Activated B cell treated with CpG ODN at 0.5 μM for 24 hours (primary cell): ENCODE measurements around the gene KMO. TPM values are rescaled to one million over a fixed set of nuclear protein-coding genes. Genes with fewer than 3 reads are reported as not detected.
A peak's percentile ranks its signal among the peaks of the same experiment; 100 is the strongest.

Source experiments
- ATAC-seq: fragments of 200-7000 bp; cut with Tn5 transposase; one replicate; pipeline ENCODE4 v1.10.0; 2021; ENCODE audit warnings: low read depth, mild to moderate bottlenecking, moderate library complexity
- CTCF ChIA-PET: fragments of 350-600 bp; sonication (Branson Sonifier 250); formaldehyde crosslinking; loops from one replicate; lab custom pipeline; 2021; ENCODE audit warnings: antibody characterized with exemption; lab: Charles Lee
- POLR2A ChIA-PET: fragments of 350-600 bp; sonication (Branson Sonifier 250); formaldehyde crosslinking; loops from one replicate; lab custom pipeline; 2021; ENCODE audit warnings: antibody characterized with exemption; lab: Charles Lee
- DNase-seq: peaks from one replicate; pipeline ENCODE4 v3.0.0; 2022
- H3K27ac Mint-ChIP-seq: one replicate; pipeline ENCODE4 v1.8.0; 2020; ENCODE audit warnings: mixed read lengths
- H3K27me3 Mint-ChIP-seq: one replicate; pipeline ENCODE4 v1.8.0; 2021; ENCODE audit warnings: mixed read lengths
- H3K36me3 Mint-ChIP-seq: one replicate; pipeline ENCODE4 v1.8.0; 2021; ENCODE audit warnings: low read depth, mixed read lengths
- H3K4me1 Mint-ChIP-seq: one replicate; pipeline ENCODE4 v1.8.0; 2021; ENCODE audit warnings: mixed read lengths
- H3K4me3 Mint-ChIP-seq: one replicate; pipeline ENCODE4 v1.8.0; 2020; ENCODE audit warnings: mild to moderate bottlenecking, mixed read lengths
- H3K9me3 Mint-ChIP-seq: one replicate; pipeline ENCODE4 v1.8.0; 2020; ENCODE audit warnings: mixed read lengths
- intact Hi-C: fragments of 100-400 bp; cut with micrococcal nuclease; formaldehyde crosslinking; loops from one replicate; pipeline ENCODE4 v1.15.1; 2024
- total RNA-seq: library from RNA; stranded (reverse); gene quantifications from 2 replicates; pipeline ENCODE4 v1.2.3, GENCODE V29; 2022
- TF ChIP-seq, protein P1 (sequence below): fragments of 200-600 bp; IDR thresholded peaks from one replicate; pipeline ENCODE4 v1.8.0; 2022; ENCODE audit warnings: antibody characterized with exemption, mild to moderate bottlenecking

KMO gene
- total RNA-seq, 1 donor from 2014 or later = 53.6 TPM

DNA sequence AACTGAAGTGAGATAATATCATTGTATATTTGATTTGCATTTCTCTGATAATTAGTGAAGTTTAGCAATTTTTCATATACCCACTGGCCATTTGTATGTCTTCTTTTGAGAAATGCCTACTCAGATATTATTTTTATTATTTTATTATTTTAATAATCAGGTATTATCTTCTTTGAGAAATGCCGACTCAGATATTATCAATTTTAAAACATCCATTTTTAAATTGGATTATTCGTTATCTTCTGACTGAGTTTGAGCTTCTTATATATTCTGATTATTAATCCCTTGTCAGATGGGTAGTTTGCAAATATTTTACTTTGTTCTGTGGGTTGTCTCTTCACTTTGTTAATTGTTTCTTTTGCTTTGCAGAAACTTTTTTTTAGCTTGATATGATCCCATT is 37.7 kb downstream of the KMO start:
- intact Hi-C loops = loop anchor here (5.0 kb wide), 1 partner anchor 38 kb away; the partner anchor contains the start of gene KMO
- Mint-ChIP-seq H3K27me3 (no peaks in the 10 kb centered on the region), H3K27ac (peak overlapping the region; percentile 47), H3K36me3 (peaks cover 86% of the 10 kb centered on the region), H3K4me3 (no peak overlapping the region), H3K4me1 (peaks cover 25% of the 10 kb centered on the region), H3K9me3 (peaks cover 3% of the 10 kb centered on the region)
- DNase-seq = no peak
- CTCF ChIA-PET = no interaction called here
- POLR2A ChIA-PET = no interaction called here
- no peak for ATAC-seq
- TF ChIP-seq, protein P1, sequence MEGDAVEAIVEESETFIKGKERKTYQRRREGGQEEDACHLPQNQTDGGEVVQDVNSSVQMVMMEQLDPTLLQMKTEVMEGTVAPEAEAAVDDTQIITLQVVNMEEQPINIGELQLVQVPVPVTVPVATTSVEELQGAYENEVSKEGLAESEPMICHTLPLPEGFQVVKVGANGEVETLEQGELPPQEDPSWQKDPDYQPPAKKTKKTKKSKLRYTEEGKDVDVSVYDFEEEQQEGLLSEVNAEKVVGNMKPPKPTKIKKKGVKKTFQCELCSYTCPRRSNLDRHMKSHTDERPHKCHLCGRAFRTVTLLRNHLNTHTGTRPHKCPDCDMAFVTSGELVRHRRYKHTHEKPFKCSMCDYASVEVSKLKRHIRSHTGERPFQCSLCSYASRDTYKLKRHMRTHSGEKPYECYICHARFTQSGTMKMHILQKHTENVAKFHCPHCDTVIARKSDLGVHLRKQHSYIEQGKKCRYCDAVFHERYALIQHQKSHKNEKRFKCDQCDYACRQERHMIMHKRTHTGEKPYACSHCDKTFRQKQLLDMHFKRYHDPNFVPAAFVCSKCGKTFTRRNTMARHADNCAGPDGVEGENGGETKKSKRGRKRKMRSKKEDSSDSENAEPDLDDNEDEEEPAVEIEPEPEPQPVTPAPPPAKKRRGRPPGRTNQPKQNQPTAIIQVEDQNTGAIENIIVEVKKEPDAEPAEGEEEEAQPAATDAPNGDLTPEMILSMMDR = no peak

DNA sequence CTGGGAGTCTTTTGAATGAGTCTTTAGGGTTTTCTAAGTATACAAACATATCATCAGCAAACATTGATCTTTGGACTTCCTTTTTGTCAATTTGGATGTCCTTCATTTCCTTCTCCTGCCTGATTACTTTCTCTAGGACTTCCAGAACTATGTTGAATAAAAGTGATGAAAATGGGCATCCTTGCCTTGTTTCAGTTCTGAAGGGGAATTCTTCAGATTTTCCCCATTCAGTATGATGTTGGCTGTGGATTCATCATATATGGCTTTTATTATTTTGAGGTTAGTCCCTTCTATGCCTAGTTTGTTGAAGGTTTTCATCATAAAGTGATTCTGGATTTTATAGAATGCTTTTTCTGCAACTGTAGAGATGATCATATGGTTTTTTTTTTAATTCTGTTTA is 42.0 kb downstream of the KMO start:
- peaks cover 95% of the 10 kb centered on the region for H3K36me3 Mint-ChIP-seq
- POLR2A ChIA-PET = no interaction called here
- peaks cover 34% of the 10 kb centered on the region for H3K4me1 Mint-ChIP-seq
- H3K27me3 Mint-ChIP-seq = no peaks in the 10 kb centered on the region
- H3K9me3 Mint-ChIP-seq = peaks cover 18% of the 10 kb centered on the region
- H3K27ac Mint-ChIP-seq = peak overlapping the region; percentile 68
- no peak for ATAC-seq
- no peak for DNase-seq
- TF ChIP-seq, protein P1 = no peak
- CTCF ChIA-PET = interaction anchor here (0.7 kb wide), 1 partner anchor 32 kb away, joined by 3 read pairs; no protein-coding TSS in a partner anchor
- intact Hi-C loops = no loop called here
- H3K4me3 Mint-ChIP-seq = no peak overlapping the region

DNA sequence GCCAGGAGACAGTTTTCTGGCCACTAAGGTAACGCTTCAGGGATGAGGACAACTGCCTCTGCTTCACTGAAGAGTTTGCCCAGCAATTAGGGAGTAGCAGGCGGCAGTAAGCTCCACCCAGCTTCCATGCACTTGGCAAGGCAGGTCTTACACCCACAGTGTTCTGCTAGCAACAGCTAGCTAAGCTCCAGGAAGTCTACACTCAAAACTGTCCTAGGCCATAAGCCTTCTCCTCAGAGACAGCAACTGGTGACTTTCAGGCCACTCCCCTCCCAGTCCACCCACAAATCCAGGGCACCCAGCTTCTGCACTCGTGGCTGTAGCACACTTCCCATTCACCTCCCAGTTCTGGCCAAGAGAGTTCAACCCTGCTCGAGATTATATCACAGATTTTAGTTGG is 47.3 kb downstream of the KMO start:
- no peaks in the 10 kb centered on the region for H3K27me3 Mint-ChIP-seq
- POLR2A ChIA-PET = no interaction called here
- H3K4me3 Mint-ChIP-seq = no peak overlapping the region
- TF ChIP-seq, protein P1 = no peak
- ATAC-seq = no peak
- CTCF ChIA-PET = interaction anchor here (2.0 kb wide), 1 partner anchor 32 kb away, joined by 6 read pairs; no protein-coding TSS in a partner anchor
- intact Hi-C loops = no loop called here
- H3K9me3 Mint-ChIP-seq = peaks cover 15% of the 10 kb centered on the region
- DNase-seq = no peak
- H3K4me1 Mint-ChIP-seq = peaks cover 19% of the 10 kb centered on the region
- peak overlapping the region; percentile 37 for H3K27ac Mint-ChIP-seq
- peaks cover 93% of the 10 kb centered on the region for H3K36me3 Mint-ChIP-seq

- DNase-seq = no peak
- Mint-ChIP-seq H3K36me3 (peaks cover 81% of the 10 kb centered on the region), H3K4me1 (peaks cover 8% of the 10 kb centered on the region), H3K9me3 (no peaks in the 10 kb centered on the region), H3K27me3 (no peaks in the 10 kb centered on the region), H3K4me3 (no peak overlapping the region), H3K27ac (peak overlapping the region; percentile 31)
- POLR2A ChIA-PET = no interaction called here
- CTCF ChIA-PET = interaction anchor here (1.5 kb wide), 1 partner anchor 28 kb away, joined by 7 read pairs; no protein-coding TSS in a partner anchor
- intact Hi-C loops = no loop called here
- TF ChIP-seq, protein P1 = no peak
- no peak for ATAC-seq
Observed at GRCh38 chr1:241582921-241583321, 50.7 kb downstream of the KMO start.

GRCh38 chr1:241586905-241587512 is 54.8 kb downstream of the KMO start:
- CTCF ChIA-PET = no interaction called here
- H3K27me3 Mint-ChIP-seq = no peaks in the 10 kb centered on the region
- no peak for DNase-seq
- H3K9me3 Mint-ChIP-seq = no peaks in the 10 kb centered on the region
- no peak overlapping the region for H3K27ac Mint-ChIP-seq
- TF ChIP-seq, protein P1 = no peak
- ATAC-seq = no peak
- intact Hi-C loops = no loop called here
- no peak overlapping the region for H3K4me3 Mint-ChIP-seq
- POLR2A ChIA-PET = no interaction called here
- H3K36me3 Mint-ChIP-seq = peaks cover 74% of the 10 kb centered on the region
- H3K4me1 Mint-ChIP-seq = peaks cover 14% of the 10 kb centered on the region
